WTC11 (cell line): Measurements from ENCODE around the gene MOB1B.

Experiments used
- ELF4 ChIP-seq: sonication (generic); formaldehyde crosslinking; IDR thresholded peaks from 2 replicates; pipeline ENCODE4 v1.8.1; 2022; ENCODE audit warnings: low read depth, mild to moderate bottlenecking, moderate library complexity, missing genetic modification reagents
- PRRX2 ChIP-seq: fragments of 250-450 bp; sonication (Bioruptor Pico); IDR thresholded peaks from 2 replicates; pipeline ENCODE4 v1.8.0; 2021; ENCODE audit warnings: mild to moderate bottlenecking
- SP1 ChIP-seq: sonication (generic); formaldehyde crosslinking; conservative IDR thresholded peaks from 2 replicates; pipeline ENCODE4 v1.8.1; 2022; ENCODE audit warnings: missing genetic modification reagents
- TF ChIP-seq, protein P1 (sequence below): fragments of 200-600 bp; IDR thresholded peaks from 2 replicates; pipeline ENCODE4 v1.8.0; 2022; ENCODE audit warnings: antibody characterized with exemption
- TF ChIP-seq, protein P2 (sequence below): sonication (generic); formaldehyde crosslinking; IDR thresholded peaks from 2 replicates; pipeline ENCODE4 v1.8.0; 2022; ENCODE audit warnings: mild to moderate bottlenecking, missing genetic modification reagents

DNA sequence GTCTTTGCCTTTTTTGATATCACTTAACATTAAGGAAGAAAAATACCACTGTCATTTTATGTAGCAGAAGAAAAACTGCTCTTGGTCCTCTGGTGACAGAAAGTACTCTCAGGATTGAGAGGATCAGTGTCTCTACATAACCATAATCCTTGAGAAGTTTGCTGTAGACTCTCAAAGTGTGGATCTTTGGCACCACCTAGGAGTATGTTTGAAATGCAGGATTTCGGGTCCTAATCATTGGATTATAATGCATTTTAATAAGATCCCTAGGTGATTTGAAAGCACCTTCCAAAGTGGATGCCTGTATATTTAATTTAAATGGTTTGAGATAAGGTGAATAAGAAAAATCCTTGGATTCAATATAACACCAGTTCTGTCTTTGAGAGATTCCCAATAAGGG, 23.2 kb downstream of the MOB1B start:
- TF ChIP-seq PRRX2 (CRISPR knock-in tag) (no peak), SP1 (CRISPR knock-in tag) (no peak), ELF4 (CRISPR knock-in tag) (no peak)
- TF ChIP-seq, protein P1, sequence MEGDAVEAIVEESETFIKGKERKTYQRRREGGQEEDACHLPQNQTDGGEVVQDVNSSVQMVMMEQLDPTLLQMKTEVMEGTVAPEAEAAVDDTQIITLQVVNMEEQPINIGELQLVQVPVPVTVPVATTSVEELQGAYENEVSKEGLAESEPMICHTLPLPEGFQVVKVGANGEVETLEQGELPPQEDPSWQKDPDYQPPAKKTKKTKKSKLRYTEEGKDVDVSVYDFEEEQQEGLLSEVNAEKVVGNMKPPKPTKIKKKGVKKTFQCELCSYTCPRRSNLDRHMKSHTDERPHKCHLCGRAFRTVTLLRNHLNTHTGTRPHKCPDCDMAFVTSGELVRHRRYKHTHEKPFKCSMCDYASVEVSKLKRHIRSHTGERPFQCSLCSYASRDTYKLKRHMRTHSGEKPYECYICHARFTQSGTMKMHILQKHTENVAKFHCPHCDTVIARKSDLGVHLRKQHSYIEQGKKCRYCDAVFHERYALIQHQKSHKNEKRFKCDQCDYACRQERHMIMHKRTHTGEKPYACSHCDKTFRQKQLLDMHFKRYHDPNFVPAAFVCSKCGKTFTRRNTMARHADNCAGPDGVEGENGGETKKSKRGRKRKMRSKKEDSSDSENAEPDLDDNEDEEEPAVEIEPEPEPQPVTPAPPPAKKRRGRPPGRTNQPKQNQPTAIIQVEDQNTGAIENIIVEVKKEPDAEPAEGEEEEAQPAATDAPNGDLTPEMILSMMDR: no peak
- TF ChIP-seq, protein P2, sequence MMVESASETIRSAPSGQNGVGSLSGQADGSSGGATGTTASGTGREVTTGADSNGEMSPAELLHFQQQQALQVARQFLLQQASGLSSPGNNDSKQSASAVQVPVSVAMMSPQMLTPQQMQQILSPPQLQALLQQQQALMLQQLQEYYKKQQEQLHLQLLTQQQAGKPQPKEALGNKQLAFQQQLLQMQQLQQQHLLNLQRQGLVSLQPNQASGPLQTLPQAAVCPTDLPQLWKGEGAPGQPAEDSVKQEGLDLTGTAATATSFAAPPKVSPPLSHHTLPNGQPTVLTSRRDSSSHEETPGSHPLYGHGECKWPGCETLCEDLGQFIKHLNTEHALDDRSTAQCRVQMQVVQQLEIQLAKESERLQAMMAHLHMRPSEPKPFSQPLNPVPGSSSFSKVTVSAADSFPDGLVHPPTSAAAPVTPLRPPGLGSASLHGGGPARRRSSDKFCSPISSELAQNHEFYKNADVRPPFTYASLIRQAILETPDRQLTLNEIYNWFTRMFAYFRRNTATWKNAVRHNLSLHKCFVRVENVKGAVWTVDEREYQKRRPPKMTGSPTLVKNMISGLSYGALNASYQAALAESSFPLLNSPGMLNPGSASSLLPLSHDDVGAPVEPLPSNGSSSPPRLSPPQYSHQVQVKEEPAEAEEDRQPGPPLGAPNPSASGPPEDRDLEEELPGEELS (CRISPR knock-in tag): no peak
